OCI-LY1 (cell line): ENCODE data around the gene PDZD2.

ENCODE experiments used
- H2AFZ ChIP-seq: fragments of 200-600 bp; sonication (generic), shearing (Covaris generic); 2 replicates; pipeline ENCODE4 v1.6.0; 2014; ENCODE audit warnings: antibody characterized with exemption, mild to moderate bottlenecking, low read length
- H3F3A ChIP-seq: fragments of 200-600 bp; sonication (generic), shearing (Covaris generic); 2 replicates; pipeline ENCODE4 v1.6.0; 2014; ENCODE audit warnings: mild to moderate bottlenecking, antibody characterized with exemption, low read length, moderate library complexity; ENCODE audit not compliant: insufficient read depth
- H3K27ac ChIP-seq: fragments of 200-600 bp; sonication (generic); 2 replicates; pipeline ENCODE4 v1.5.1; 2014; ENCODE audit warnings: low read length, mixed run types, mild to moderate bottlenecking, low read depth; ENCODE audit not compliant: poor library complexity, severe bottlenecking
- H3K27me3 ChIP-seq: fragments of 200-600 bp; sonication (generic); 2 replicates; pipeline ENCODE4 v1.6.0; 2014; ENCODE audit warnings: antibody characterized with exemption, mild to moderate bottlenecking, low read length, moderate library complexity; ENCODE audit not compliant: insufficient read depth
- H3K36me3 ChIP-seq: fragments of 200-600 bp; sonication (generic); 2 replicates; pipeline ENCODE4 v1.6.1; 2014; ENCODE audit warnings: mild to moderate bottlenecking, antibody characterized with exemption, low read length, moderate library complexity, mixed read lengths; ENCODE audit not compliant: insufficient read depth
- H3K4me1 ChIP-seq: fragments of 200-600 bp; sonication (generic); 2 replicates; pipeline ENCODE4 v1.5.1; 2014; ENCODE audit warnings: mild to moderate bottlenecking, low read length, moderate library complexity; ENCODE audit not compliant: insufficient read depth, severe bottlenecking
- H3K4me2 ChIP-seq: fragments of 200-600 bp; sonication (generic), shearing (Covaris generic); 2 replicates; pipeline ENCODE4 v1.6.1; 2014; ENCODE audit warnings: low read length
- H3K4me3 ChIP-seq: fragments of 200-600 bp; sonication (generic); 2 replicates; pipeline ENCODE4 v1.5.1; 2014; ENCODE audit warnings: low read length, low read depth, mild to moderate bottlenecking, mixed read lengths; ENCODE audit not compliant: poor library complexity, severe bottlenecking
- H3K79me2 ChIP-seq: fragments of 200-600 bp; shearing (Covaris generic); 2 replicates; pipeline ENCODE4 v1.6.1; 2016; ENCODE audit warnings: mixed run types, low read length, mixed read lengths; ENCODE audit not compliant: insufficient read depth
- H3K9ac ChIP-seq: fragments of 200-600 bp; sonication (generic), shearing (Covaris generic); 2 replicates; pipeline ENCODE4 v1.6.1; 2014; ENCODE audit warnings: mild to moderate bottlenecking, low read length, mixed read lengths
- H3K9me2 ChIP-seq: fragments of 200-600 bp; sonication (generic), shearing (Covaris generic); 2 replicates; pipeline ENCODE4 v1.6.1; 2014; ENCODE audit warnings: low read depth, mild to moderate bottlenecking, low read length, mixed read lengths
- H3K9me3 ChIP-seq: fragments of 200-600 bp; shearing (Covaris generic); 2 replicates; pipeline ENCODE4 v1.6.1; 2014; ENCODE audit warnings: low read length, mixed read lengths
- H4K20me1 ChIP-seq: fragments of 200-600 bp; sonication (generic), shearing (Covaris generic); 2 replicates; pipeline ENCODE4 v1.6.0; 2016; ENCODE audit warnings: mild to moderate bottlenecking, low read length; ENCODE audit not compliant: insufficient read depth
- CTCF ChIP-seq: fragments of 200-600 bp; sonication (generic), shearing (Covaris generic); IDR thresholded peaks from 2 replicates; pipeline ENCODE4 v1.5.1; 2017; ENCODE audit warnings: mild to moderate bottlenecking, antibody characterized with exemption, low read length, moderate library complexity, mixed read lengths
- EZH2 ChIP-seq: fragments of 200-600 bp; sonication (generic), shearing (Covaris generic); IDR thresholded peaks from 2 replicates; pipeline ENCODE4 v1.8.0; 2017; ENCODE audit warnings: borderline replicate concordance, mixed run types, mild to moderate bottlenecking, antibody characterized with exemption, low read length, moderate library complexity, mixed read lengths

The PDZD2 gene

GRCh38 chr5:31706186-31706585 is 67.3 kb downstream of the PDZD2 start:
- peaks cover 3% of the 10 kb centered on the region; the same call in 1 of the 2 replicates for H3K27me3 ChIP-seq
- H2AFZ ChIP-seq: no peak overlapping the region
- no peaks in the 10 kb centered on the region for H3F3A ChIP-seq
- H4K20me1 ChIP-seq: no peaks in the 10 kb centered on the region
- no peaks in the 10 kb centered on the region for H3K79me2 ChIP-seq
- H3K4me3 ChIP-seq: no peak overlapping the region
- no peaks in the 10 kb centered on the region for H3K9me2 ChIP-seq
- no peaks in the 10 kb centered on the region for H3K36me3 ChIP-seq
- TF ChIP-seq EZH2 (no peak), CTCF (no peak)
- H3K27ac ChIP-seq: no peak overlapping the region
- no peak overlapping the region for H3K4me2 ChIP-seq
- H3K4me1 ChIP-seq: no peaks in the 10 kb centered on the region
- H3K9me3 ChIP-seq: no peaks in the 10 kb centered on the region
- no peak overlapping the region for H3K9ac ChIP-seq

GRCh38 chr5:31707329-31707728 is 68.4 kb downstream of the PDZD2 start:
- no peaks in the 10 kb centered on the region for H4K20me1 ChIP-seq
- H2AFZ ChIP-seq: no peak overlapping the region
- no peaks in the 10 kb centered on the region; the same call in 1 of the 2 replicates for H3K27me3 ChIP-seq
- no peaks in the 10 kb centered on the region for H3K9me2 ChIP-seq
- no peaks in the 10 kb centered on the region for H3F3A ChIP-seq
- no peaks in the 10 kb centered on the region for H3K36me3 ChIP-seq
- no peaks in the 10 kb centered on the region for H3K9me3 ChIP-seq
- no peak overlapping the region for H3K4me3 ChIP-seq
- no peak overlapping the region for H3K4me2 ChIP-seq
- H3K9ac ChIP-seq: no peak overlapping the region
- no peak for TF ChIP-seq EZH2
- TF ChIP-seq CTCF: no peak
- no peak overlapping the region for H3K27ac ChIP-seq
- H3K79me2 ChIP-seq: no peaks in the 10 kb centered on the region
- no peaks in the 10 kb centered on the region for H3K4me1 ChIP-seq

DNA sequence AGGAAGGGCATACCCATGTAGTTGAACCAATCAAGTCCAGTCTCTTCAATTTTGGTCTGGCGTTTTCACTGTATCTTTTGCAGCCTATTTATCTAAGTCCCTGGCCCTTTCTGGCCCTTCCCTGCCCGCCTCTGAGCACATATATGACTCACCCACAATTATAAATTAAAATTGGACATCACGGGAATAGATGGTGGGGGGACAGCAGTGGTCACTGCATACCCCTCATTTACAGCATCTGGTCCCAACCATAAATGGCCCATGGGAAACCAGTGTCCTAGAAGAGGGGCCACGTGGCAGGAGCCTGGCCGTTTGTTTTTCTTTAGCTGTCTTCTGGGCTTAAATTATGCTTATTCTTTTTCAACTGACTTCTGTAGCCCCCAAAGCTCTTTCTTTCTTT is 69.2 kb downstream of the PDZD2 start:
- no peaks in the 10 kb centered on the region for H4K20me1 ChIP-seq
- no peak overlapping the region for H3K4me2 ChIP-seq
- TF ChIP-seq CTCF: no peak
- TF ChIP-seq EZH2: no peak
- H3K9me2 ChIP-seq: no peaks in the 10 kb centered on the region
- no peaks in the 10 kb centered on the region; the same call in 1 of the 2 replicates for H3K27me3 ChIP-seq
- H3F3A ChIP-seq: no peaks in the 10 kb centered on the region
- H3K4me3 ChIP-seq: no peak overlapping the region
- H3K36me3 ChIP-seq: no peaks in the 10 kb centered on the region
- no peaks in the 10 kb centered on the region for H3K4me1 ChIP-seq
- no peak overlapping the region for H2AFZ ChIP-seq
- H3K27ac ChIP-seq: no peak overlapping the region
- no peak overlapping the region for H3K9ac ChIP-seq
- H3K79me2 ChIP-seq: no peaks in the 10 kb centered on the region
- no peaks in the 10 kb centered on the region for H3K9me3 ChIP-seq
